ENCODE data around the gene DUSP2. TPM values are rescaled to one million over a fixed set of nuclear protein-coding genes. Genes with fewer than 3 reads are reported as not detected.

DUSP2 gene
- total RNA-seq, 4 donors from 2014 or later, result 0.23 to 5.4 (median 0.40) TPM; not detected in 1

DNA sequence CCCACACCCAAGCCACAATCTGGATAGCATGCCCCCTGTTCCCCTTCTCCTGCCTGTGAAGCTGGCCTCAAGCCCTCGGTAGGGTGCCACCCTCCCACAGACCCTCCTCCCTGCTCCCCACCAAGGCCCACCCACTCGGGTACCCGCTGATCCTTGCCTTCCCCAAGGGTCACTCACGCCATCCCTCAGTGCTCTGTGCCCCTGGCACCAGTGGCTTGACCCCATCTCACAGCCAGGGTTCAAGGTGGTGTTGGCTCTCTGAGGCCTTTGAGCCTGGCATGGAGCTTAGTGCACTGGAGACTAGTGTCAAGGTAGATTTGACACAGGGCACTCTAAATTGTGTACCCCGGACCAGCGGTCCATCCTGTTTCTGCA, 40.8 kb downstream of the DUSP2 start:
- Histone ChIP-seq H3K4me3 (no peak overlapping the region), H3K36me3 (no peaks in the 10 kb centered on the region)
- 95 to 100% methylated on average over 2 to 3 of the region's 6 CpGs for WGBS, 2 donors (ENCODE audit: low coverage in 1 of 2)

GRCh38 chr2:96103761-96104486, 41.3 kb downstream of the DUSP2 start:
- ATAC-seq, result no peak
- H3K27ac ChIP-seq, result peak overlapping the region in 1 of 4 donors; percentile 25

More for the DNA sequence above, 40.8 kb downstream of the DUSP2 start:
- peaks cover 13% of the 10 kb centered on the region for H3K27me3 ChIP-seq
- peaks cover 0 to 16% (median 0%) of the 10 kb centered on the region in 3 donors for H3K9me3 ChIP-seq
- no peak for TF ChIP-seq CTCF (IDR thresholded peaks at IDR 0.05)
- no peak for TF ChIP-seq EP300 (IDR thresholded peaks at IDR 0.05)
- no peak for TF ChIP-seq POLR2A (IDR thresholded peaks at IDR 0.05)
- TF ChIP-seq POLR2AphosphoS5 (IDR thresholded peaks at IDR 0.05), result no peak
- no peak for ATAC-seq
- H3K4me1 ChIP-seq, result peaks cover 0 to 17% (median 8%) of the 10 kb centered on the region in 3 donors
- H3K27ac ChIP-seq, result peak overlapping the region in 1 of 4 donors; percentile 8

GRCh38 chr2:96103187-96103601, 42.0 kb downstream of the DUSP2 start:
- ATAC-seq, result no peak
- no peak for TF ChIP-seq POLR2A (IDR thresholded peaks at IDR 0.05)
- no peak for TF ChIP-seq EP300 (IDR thresholded peaks at IDR 0.05)
- TF ChIP-seq POLR2AphosphoS5 (IDR thresholded peaks at IDR 0.05), result no peak
- no peak for TF ChIP-seq CTCF (IDR thresholded peaks at IDR 0.05)
- peaks cover 3% of the 10 kb centered on the region for H3K27me3 ChIP-seq

More at GRCh38 chr2:96103761-96104486, 41.3 kb downstream of the DUSP2 start:
- Histone ChIP-seq H3K4me1 (peaks cover 0 to 17% (median 4%) of the 10 kb centered on the region in 3 donors), H3K36me3 (no peaks in the 10 kb centered on the region), H3K4me3 (no peak overlapping the region), H3K27me3 (peaks cover 8% of the 10 kb centered on the region), H3K9me3 (peaks cover 0 to 16% (median 0%) of the 10 kb centered on the region in 3 donors)
- WGBS, 2 donors (ENCODE audit: low coverage in 1 of 2), result 34 to 43% methylated on average over 2 to 4 of the region's 6 CpGs
- TF ChIP-seq POLR2AphosphoS5 (IDR thresholded peaks at IDR 0.05) (no peak), EP300 (IDR thresholded peaks at IDR 0.05) (no peak), CTCF (IDR thresholded peaks at IDR 0.05) (no peak), POLR2A (IDR thresholded peaks at IDR 0.05) (no peak)

DNA sequence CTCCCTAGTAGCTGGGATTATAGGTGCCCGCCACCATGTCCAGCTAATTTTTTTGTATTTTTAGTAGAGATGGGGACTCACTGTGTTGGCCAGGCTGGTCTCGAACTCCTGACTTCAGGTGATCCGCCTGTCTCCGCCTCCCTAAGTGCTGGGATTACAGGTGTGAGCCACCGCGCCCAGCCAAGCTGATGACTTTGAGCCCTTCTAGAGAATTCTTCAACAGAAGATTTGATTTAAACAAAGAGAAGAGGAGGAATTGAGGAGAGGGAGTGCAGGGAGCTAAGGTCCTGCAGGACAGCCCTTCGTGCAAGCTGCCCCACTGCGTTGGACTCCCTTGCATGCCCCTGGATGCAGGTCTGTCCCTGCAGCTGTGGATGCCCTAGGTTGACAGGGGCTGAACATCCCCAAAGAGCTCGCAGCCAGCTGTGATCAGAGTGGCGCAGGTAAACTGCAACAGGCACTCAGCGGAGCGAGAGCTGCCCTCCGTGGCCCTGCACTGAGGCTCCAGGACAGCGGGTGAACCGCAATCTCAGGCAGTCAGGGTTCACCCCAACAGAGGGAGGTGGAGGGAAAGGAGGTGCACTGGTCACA, 42.5 kb downstream of the DUSP2 start:
- Histone ChIP-seq H3K4me3 (no peak overlapping the region), H3K27ac (peak overlapping the region in 1 of 4 donors; percentile 25), H3K9me3 (peaks cover 0 to 16% (median 0%) of the 10 kb centered on the region in 3 donors)

More at GRCh38 chr2:96103187-96103601, 42.0 kb downstream of the DUSP2 start:
- 79 to 100% methylated on average over 2 of the region's 8 CpGs for WGBS, 2 donors (ENCODE audit: low coverage in 1 of 2)
- Histone ChIP-seq H3K4me3 (no peak overlapping the region), H3K27ac (peak overlapping the region in 1 of 4 donors; percentile 25), H3K4me1 (peaks cover 0 to 17% (median 5%) of the 10 kb centered on the region in 3 donors), H3K36me3 (no peaks in the 10 kb centered on the region), H3K9me3 (peaks cover 0 to 16% (median 0%) of the 10 kb centered on the region in 3 donors)

More for the DNA sequence above, 42.5 kb downstream of the DUSP2 start:
- 100% methylated on average over 1 of the region's 15 CpGs; no CpG with 5 or more reads in 1 of the 2 donors for WGBS, 2 donors (ENCODE audit: low coverage in 1 of 2)
- peaks cover 0 to 19% (median 6%) of the 10 kb centered on the region in 3 donors for H3K4me1 ChIP-seq
- TF ChIP-seq POLR2A (IDR thresholded peaks at IDR 0.05) (no peak), EP300 (IDR thresholded peaks at IDR 0.05) (no peak), CTCF (IDR thresholded peaks at IDR 0.05) (no peak), POLR2AphosphoS5 (IDR thresholded peaks at IDR 0.05) (no peak)
- H3K27me3 ChIP-seq, result no peaks in the 10 kb centered on the region
- H3K36me3 ChIP-seq, result no peaks in the 10 kb centered on the region
- no peak for ATAC-seq
